Esophagus squamous epithelium (tissue), 5 donors: ENCODE measurements around the gene MAX. TPM values are rescaled to one million over a fixed set of nuclear protein-coding genes. Genes with fewer than 3 reads are reported as not detected.
A peak's percentile ranks its signal among the peaks of the same experiment; 100 is the strongest.
"Not testable (repeated sequence)": the region's sequence is repeated elsewhere in the genome, so short reads cannot be mapped to it uniquely, and the experiment has no call there.

ENCODE experiments used
- DNase-seq: peaks from one replicate; lab custom pipeline; 2025; lab: John Stamatoyannopoulos, UW
- H3K27ac ChIP-seq, 4 donors: fragments of 200-600 bp; sonication (generic); one replicate each; pipeline ENCODE4 v1.5.1; 2016 to 2019; ENCODE audit warnings: mild to moderate bottlenecking in 1 of 4
- H3K27me3 ChIP-seq, 4 donors: fragments of 200-600 bp; sonication (generic); 1 replicate in 3 of 4; 2 replicates in 1 of 4; pipeline versions ENCODE4 v1.5.1 to v1.6.0; 2017 to 2021; ENCODE audit warnings: antibody characterized with exemption in 1 of 4
- H3K36me3 ChIP-seq, 3 donors: fragments of 200-600 bp; sonication (generic); one replicate each; pipeline ENCODE4 v1.5.1; 2016 to 2019
- H3K4me1 ChIP-seq, 3 donors: fragments of 200-600 bp; sonication (generic); one replicate each; pipeline ENCODE4 v1.5.1; 2017 to 2019
- H3K4me3 ChIP-seq, 4 donors: fragments of 200-600 bp; sonication (generic); 1 replicate in 3 of 4; 2 replicates in 1 of 4; pipeline ENCODE4 v1.5.1; 2016 to 2019; ENCODE audit warnings: mild to moderate bottlenecking in 2 of 4, moderate library complexity in 1 of 4
- H3K9me3 ChIP-seq, 3 donors: fragments of 200-600 bp; sonication (generic); one replicate each; pipeline ENCODE4 v1.5.1; 2016 to 2019
- POLR2A ChIP-seq, 4 donors: fragments of 450-650 bp; IDR thresholded peaks; one replicate each; pipeline ENCODE4 v1.6.1; 2017; ENCODE audit warnings: antibody characterized with exemption in 4 of 4, mild to moderate bottlenecking in 4 of 4, moderate library complexity in 3 of 4
- WGBS, 2 donors: methylation state at CpG; one replicate each; pipeline ENCODE4 v1.1.5; 2018; 5-methylcytosine and 5-hydroxymethylcytosine counted together
- intact Hi-C: fragments of 100-400 bp; cut with DNase I; formaldehyde crosslinking; loops from one replicate; pipeline ENCODE4 v1.15.0; 2022
- total RNA-seq, 4 donors: library from RNA; depleted of rRNA; stranded (reverse); fragments of >200 nt; gene quantifications; one replicate each; pipeline ENCODE4 v1.1.0, GENCODE V29; 2016
- TF ChIP-seq, protein P1 (sequence below), 6 experiments: fragments of 450-650 bp in 4 of 6; fragments of 200-600 bp in 2 of 6; sonication (generic) in 2 of 6; IDR thresholded peaks; one replicate each; pipeline ENCODE4 v1.5.1; 2016 to 2019; ENCODE audit warnings: antibody characterized with exemption in 6 of 6, mild to moderate bottlenecking in 4 of 6, moderate library complexity in 4 of 6
- donor health status: DM: yes; HTN: yes; CAD: no.

Gene MAX
- total RNA-seq, 4 donors from 2014 or later: 45.3 to 88.7 (median 46.3) TPM

DNA sequence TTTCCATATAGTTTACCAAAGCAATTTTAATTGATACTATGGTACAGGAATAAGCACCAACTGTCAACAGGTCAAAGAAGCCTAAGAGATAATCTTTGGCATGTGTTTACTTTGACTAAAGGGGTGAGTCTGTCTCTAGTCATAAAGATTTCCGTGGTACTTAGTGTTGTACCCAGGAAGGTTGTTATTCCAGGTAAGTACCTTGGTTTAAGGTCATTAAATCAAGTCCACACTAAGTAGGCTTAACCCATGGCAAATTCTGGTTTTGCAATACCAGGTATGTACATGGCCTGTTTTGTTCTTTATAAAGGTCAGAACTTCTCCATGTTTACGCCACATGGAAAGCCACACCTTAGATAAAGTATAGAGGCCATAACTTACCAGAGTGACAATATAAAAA lies 10.0 kb downstream of the MAX start:
- WGBS, 2 donors: 48 to 78% methylated on average over 2 of the region's 2 CpGs
- H3K36me3 ChIP-seq: peaks cover 22 to 79% (median 29%) of the 10 kb centered on the region in 3 donors
- no peak for TF ChIP-seq POLR2A (IDR thresholded peaks at IDR 0.05)
- TF ChIP-seq, protein P1, sequence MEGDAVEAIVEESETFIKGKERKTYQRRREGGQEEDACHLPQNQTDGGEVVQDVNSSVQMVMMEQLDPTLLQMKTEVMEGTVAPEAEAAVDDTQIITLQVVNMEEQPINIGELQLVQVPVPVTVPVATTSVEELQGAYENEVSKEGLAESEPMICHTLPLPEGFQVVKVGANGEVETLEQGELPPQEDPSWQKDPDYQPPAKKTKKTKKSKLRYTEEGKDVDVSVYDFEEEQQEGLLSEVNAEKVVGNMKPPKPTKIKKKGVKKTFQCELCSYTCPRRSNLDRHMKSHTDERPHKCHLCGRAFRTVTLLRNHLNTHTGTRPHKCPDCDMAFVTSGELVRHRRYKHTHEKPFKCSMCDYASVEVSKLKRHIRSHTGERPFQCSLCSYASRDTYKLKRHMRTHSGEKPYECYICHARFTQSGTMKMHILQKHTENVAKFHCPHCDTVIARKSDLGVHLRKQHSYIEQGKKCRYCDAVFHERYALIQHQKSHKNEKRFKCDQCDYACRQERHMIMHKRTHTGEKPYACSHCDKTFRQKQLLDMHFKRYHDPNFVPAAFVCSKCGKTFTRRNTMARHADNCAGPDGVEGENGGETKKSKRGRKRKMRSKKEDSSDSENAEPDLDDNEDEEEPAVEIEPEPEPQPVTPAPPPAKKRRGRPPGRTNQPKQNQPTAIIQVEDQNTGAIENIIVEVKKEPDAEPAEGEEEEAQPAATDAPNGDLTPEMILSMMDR (IDR thresholded peaks at IDR 0.05): no peak
- H3K9me3 ChIP-seq: peaks cover 0 to 11% (median 0%) of the 10 kb centered on the region in 3 donors
- no peak for DNase-seq
- peak overlapping the region in 2 of 4 donors; percentile 58 to 76 for H3K27ac ChIP-seq
- peaks cover 18 to 73% (median 29%) of the 10 kb centered on the region in 3 donors for H3K4me1 ChIP-seq
- no peak overlapping the region for H3K4me3 ChIP-seq
- H3K27me3 ChIP-seq: no peaks in the 10 kb centered on the region
- intact Hi-C loops: no loop called here

DNA sequence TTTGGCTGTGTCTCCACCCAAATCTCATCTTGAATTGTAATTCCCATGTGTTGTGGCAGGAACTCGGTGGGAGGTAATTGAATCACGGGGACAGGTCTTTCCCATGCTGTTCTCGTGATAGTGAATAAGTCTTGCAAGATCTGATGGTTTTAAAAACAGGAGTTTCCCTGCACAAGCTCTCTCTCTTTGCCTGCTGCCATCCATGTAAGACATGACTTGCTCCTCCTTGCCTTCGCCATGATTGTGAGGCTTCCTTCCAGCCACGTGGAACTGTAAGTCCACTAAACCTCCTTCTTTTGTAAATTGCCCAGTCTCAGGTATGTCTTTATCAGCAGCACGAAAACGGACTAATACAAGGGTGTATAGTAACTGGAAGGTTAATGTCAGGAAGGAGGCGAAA lies 14.5 kb downstream of the MAX start:
- peaks cover 29 to 99% (median 36%) of the 10 kb centered on the region in 3 donors for H3K36me3 ChIP-seq
- intact Hi-C loops, H3K4me3 ChIP-seq, DNase-seq, H3K27ac ChIP-seq, H3K27me3 ChIP-seq: not testable (repeated sequence)
- H3K9me3 ChIP-seq: peaks cover 0 to 16% (median 4%) of the 10 kb centered on the region in 3 donors
- peaks cover 0 to 63% (median 10%) of the 10 kb centered on the region in 3 donors for H3K4me1 ChIP-seq
- WGBS, 2 donors: 86 to 92% methylated on average over 8 of the region's 8 CpGs

DNA sequence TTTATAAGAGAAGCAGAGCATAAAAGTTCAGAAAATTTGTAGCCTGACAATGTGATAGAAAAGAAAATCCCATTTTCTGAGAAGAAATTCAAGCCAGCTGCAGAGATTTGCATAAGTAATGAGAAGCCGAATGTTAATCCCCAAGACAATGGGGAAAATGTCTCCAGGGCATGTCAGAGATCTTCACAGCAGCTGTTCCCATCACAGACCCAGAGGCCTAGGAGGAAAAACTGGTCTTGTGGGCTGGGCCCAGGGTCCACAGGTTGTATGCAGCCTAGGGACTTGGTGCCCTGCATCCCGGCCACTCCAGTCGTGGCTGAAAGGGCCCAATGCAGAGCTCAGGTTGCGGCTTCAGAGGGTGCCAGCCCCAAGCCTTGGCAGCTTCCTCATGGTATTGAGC lies 15.6 kb downstream of the MAX start:
- H3K27ac ChIP-seq, intact Hi-C loops, DNase-seq, H3K27me3 ChIP-seq, H3K4me3 ChIP-seq: not testable (repeated sequence)
- peaks cover 29 to 99% (median 37%) of the 10 kb centered on the region in 3 donors for H3K36me3 ChIP-seq
- peaks cover 0 to 63% (median 13%) of the 10 kb centered on the region in 3 donors for H3K4me1 ChIP-seq
- H3K9me3 ChIP-seq: peaks cover 0 to 16% (median 4%) of the 10 kb centered on the region in 3 donors
- WGBS, 2 donors: 53 to 70% methylated on average over 2 to 4 of the region's 4 CpGs

DNA sequence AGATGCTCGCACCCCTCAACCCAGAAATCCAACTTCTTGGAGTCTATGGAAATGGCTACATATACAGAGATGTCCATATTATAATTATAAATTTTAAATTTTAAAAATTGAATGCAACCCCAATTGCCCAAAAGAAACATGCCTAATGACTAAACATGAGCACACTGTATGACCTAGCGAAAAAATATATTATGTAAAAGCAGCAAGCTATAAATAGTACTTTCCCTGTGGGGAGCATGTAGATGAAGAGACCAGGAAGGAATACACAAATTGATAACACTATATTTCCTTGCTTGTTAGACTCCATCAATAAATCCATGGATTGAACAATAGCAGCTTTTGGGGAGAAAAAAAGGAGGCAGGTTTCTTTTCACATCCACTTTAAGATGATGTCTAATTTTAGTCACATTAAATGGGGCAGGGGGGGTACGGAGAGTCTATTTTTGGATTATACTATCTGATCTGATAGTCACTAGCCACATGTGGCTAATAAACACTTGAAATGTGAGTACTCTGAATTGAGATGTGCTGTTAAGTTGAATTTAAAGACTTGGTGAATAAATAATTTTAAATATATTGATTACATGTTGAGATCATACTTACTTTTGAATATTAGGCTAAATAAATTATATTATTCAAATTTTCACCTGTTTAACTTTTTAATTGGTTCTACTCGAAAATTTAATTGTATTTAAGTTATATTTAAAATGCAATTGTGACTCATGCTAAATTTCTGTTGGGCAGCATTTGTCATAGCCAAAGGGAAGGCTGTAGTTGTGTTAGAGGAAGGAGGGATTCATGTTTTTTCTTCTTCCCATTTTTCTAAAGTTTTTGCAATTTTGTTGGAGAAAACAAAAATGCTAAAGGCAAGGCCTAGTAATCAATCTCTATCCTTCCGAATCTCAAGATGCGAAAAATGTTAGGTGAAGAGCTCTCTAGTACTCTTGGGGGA lies 17.5 kb downstream of the MAX start:
- DNase-seq: no peak
- Histone ChIP-seq H3K36me3 (peaks cover 25 to 99% (median 33%) of the 10 kb centered on the region in 3 donors), H3K27me3 (no peaks in the 10 kb centered on the region), H3K9me3 (peaks cover 0 to 16% (median 4%) of the 10 kb centered on the region in 3 donors), H3K27ac (no peak overlapping the region), H3K4me3 (no peak overlapping the region), H3K4me1 (peaks cover 5 to 68% (median 30%) of the 10 kb centered on the region in 3 donors)
- TF ChIP-seq, protein P1 (IDR thresholded peaks at IDR 0.05): no peak
- no peak for TF ChIP-seq POLR2A (IDR thresholded peaks at IDR 0.05)
- intact Hi-C loops: no loop called here
- 68 to 84% methylated on average over 6 of the region's 6 CpGs for WGBS, 2 donors

DNA sequence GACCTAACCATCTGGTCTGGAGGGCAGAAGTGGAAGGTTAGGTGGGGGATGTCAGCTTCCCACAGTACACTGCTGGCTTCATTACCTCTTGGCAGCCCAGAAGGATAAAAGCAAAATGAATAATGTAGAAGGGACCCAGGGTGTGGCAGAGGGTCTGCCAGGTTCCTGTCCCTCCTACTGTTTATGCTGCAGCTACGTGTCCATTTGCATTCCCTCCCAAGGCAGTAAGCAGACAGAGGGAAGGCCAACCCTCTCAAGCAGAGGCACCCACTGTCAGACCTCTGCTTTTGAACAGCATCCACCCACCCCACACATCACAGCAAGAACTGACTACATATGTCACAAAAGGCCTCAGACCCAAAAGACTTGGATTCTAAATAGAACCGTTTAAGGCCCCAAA lies 19.4 kb downstream of the MAX start:
- DNase-seq: no peak
- TF ChIP-seq, protein P1 (IDR thresholded peaks at IDR 0.05): no peak
- no peak for TF ChIP-seq POLR2A (IDR thresholded peaks at IDR 0.05)
- Histone ChIP-seq H3K9me3 (peaks cover 0 to 10% (median 4%) of the 10 kb centered on the region in 3 donors), H3K27ac (peak overlapping the region in 3 of 4 donors; percentile 36 to 82 (median 81)), H3K4me3 (no peak overlapping the region), H3K27me3 (no peaks in the 10 kb centered on the region), H3K36me3 (peaks cover 10 to 97% (median 26%) of the 10 kb centered on the region in 3 donors), H3K4me1 (peaks cover 15 to 87% (median 44%) of the 10 kb centered on the region in 3 donors)
- 79 to 83% methylated on average over 2 of the region's 2 CpGs for WGBS, 2 donors
- intact Hi-C loops: no loop called here
